WTC11 (cell line): ENCODE results near the gene CYB5D1. TPM values are rescaled to one million over a fixed set of nuclear protein-coding genes. Genes with fewer than 3 reads are reported as not detected.
A peak's percentile ranks its signal among the peaks of the same experiment; 100 is the strongest.

Experiments used
- ATAC-seq: fragments of 200-7000 bp; cut with Tn5 transposase; 2 replicates; pipeline ENCODE4 v1.10.0; 2021; ENCODE audit warnings: mild to moderate bottlenecking, moderate library complexity
- CTCF ChIA-PET: fragments of 300-600 bp; sonication (Branson Sonifier 250); formaldehyde crosslinking; loops from one replicate; lab custom pipeline; 2021; ENCODE audit warnings: antibody characterized with exemption; lab: Charles Lee
- POLR2A ChIA-PET: fragments of 350-600 bp; sonication (Branson Sonifier 250); formaldehyde crosslinking; loops from one replicate; lab custom pipeline; 2021; ENCODE audit warnings: antibody characterized with exemption; lab: Charles Lee
- DNase-seq: peaks from one replicate; pipeline ENCODE4 v3.0.0; 2021; ENCODE audit warnings: low spot score
- H3K27ac Mint-ChIP-seq: 2 replicates; pipeline ENCODE4 v1.8.0; 2021; ENCODE audit warnings: mixed read lengths
- H3K27me3 Mint-ChIP-seq: 2 replicates; pipeline ENCODE4 v1.8.0; 2021; ENCODE audit warnings: low read depth, mild to moderate bottlenecking, moderate library complexity, mixed read lengths
- H3K36me3 Mint-ChIP-seq: 2 replicates; pipeline ENCODE4 v1.8.0; 2021; ENCODE audit warnings: mixed read lengths
- H3K4me1 Mint-ChIP-seq: 2 replicates; pipeline ENCODE4 v1.8.0; 2022; ENCODE audit warnings: mixed read lengths
- H3K4me3 Mint-ChIP-seq: 2 replicates; pipeline ENCODE4 v1.8.0; 2021; ENCODE audit warnings: mild to moderate bottlenecking, moderate library complexity, mixed read lengths
- H3K9me3 Mint-ChIP-seq: 2 replicates; pipeline ENCODE4 v1.8.0; 2021; ENCODE audit warnings: mixed read lengths
- ATF2 ChIP-seq: sonication (generic); formaldehyde crosslinking; IDR thresholded peaks from 2 replicates; pipeline ENCODE4 v1.8.1; 2022; ENCODE audit warnings: low read depth, missing genetic modification reagents, borderline replicate concordance
- CREM ChIP-seq: sonication (generic); formaldehyde crosslinking; IDR thresholded peaks from 2 replicates; pipeline ENCODE4 v1.8.1; 2022; ENCODE audit warnings: mild to moderate bottlenecking, missing genetic modification reagents, moderate library complexity
- E2F5 ChIP-seq: sonication (generic); formaldehyde crosslinking; IDR thresholded peaks from 2 replicates; pipeline ENCODE4 v1.8.1; 2022; ENCODE audit warnings: mild to moderate bottlenecking, moderate library complexity, missing genetic modification reagents
- ETV6 ChIP-seq: sonication (generic); formaldehyde crosslinking; IDR thresholded peaks from 2 replicates; pipeline ENCODE4 v1.8.1; 2022; ENCODE audit warnings: mild to moderate bottlenecking, missing genetic modification reagents
- GRHL2 ChIP-seq: fragments of 250-450 bp; sonication (Bioruptor Pico); IDR thresholded peaks from 2 replicates; pipeline ENCODE4 v1.8.0; 2022; ENCODE audit warnings: mild to moderate bottlenecking, moderate library complexity; ENCODE audit not compliant: insufficient replicate concordance, severe bottlenecking
- SOX15 ChIP-seq: fragments of 250-450 bp; sonication (Bioruptor Pico); IDR thresholded peaks from 2 replicates; pipeline ENCODE4 v1.9.0; 2021; ENCODE audit warnings: mild to moderate bottlenecking
- ZMAT4 ChIP-seq: fragments of 250-450 bp; sonication (Bioruptor Pico); IDR thresholded peaks from 2 replicates; pipeline ENCODE4 v1.9.0; 2021; ENCODE audit warnings: mild to moderate bottlenecking
- ZNF281 ChIP-seq: sonication (generic); formaldehyde crosslinking; IDR thresholded peaks from 2 replicates; pipeline ENCODE4 v1.8.0; 2023; ENCODE audit warnings: mild to moderate bottlenecking, missing genetic modification reagents
- ZNF317 ChIP-seq: sonication (generic); formaldehyde crosslinking; IDR thresholded peaks from 2 replicates; pipeline ENCODE4 v1.8.1; 2023; ENCODE audit warnings: low read depth, mild to moderate bottlenecking, moderate library complexity, missing genetic modification reagents, borderline replicate concordance
- ZNF425 ChIP-seq: fragments of 250-450 bp; sonication (Bioruptor Pico); conservative IDR thresholded peaks from 2 replicates; pipeline ENCODE4 v1.9.0; 2021; ENCODE audit warnings: mild to moderate bottlenecking
- ZNF532 ChIP-seq: fragments of 250-450 bp; sonication (Bioruptor Pico); IDR thresholded peaks from 2 replicates; pipeline ENCODE4 v1.9.0; 2021; ENCODE audit warnings: mild to moderate bottlenecking, borderline replicate concordance
- ZSCAN18 ChIP-seq: fragments of 250-450 bp; sonication (Bioruptor Pico); IDR thresholded peaks from 2 replicates; pipeline ENCODE4 v2.1.2; 2022; ENCODE audit warnings: mild to moderate bottlenecking, moderate library complexity
- total RNA-seq: library from RNA; stranded (reverse); gene quantifications from 3 replicates; pipeline ENCODE4 v1.2.3, GENCODE V29; 2021

The CYB5D1 gene
- total RNA-seq, 1 experiment from 2014 or later: 15.2 TPM

GRCh38 chr17:7840441-7840840 lies 17.4 kb upstream of the CYB5D1 start:
- H3K9me3 Mint-ChIP-seq: no peaks in the 10 kb centered on the region
- TF ChIP-seq SOX15 (CRISPR knock-in tag) (no peak), ETV6 (CRISPR knock-in tag) (no peak), ZMAT4 (no peak), GRHL2 (CRISPR knock-in tag) (no peak)
- TF ChIP-seq, all 79 proteins: peak for 0
- no peak overlapping the region for H3K27ac Mint-ChIP-seq
- CTCF ChIA-PET: no interaction called here
- no peak for DNase-seq
- no peaks in the 10 kb centered on the region for H3K36me3 Mint-ChIP-seq
- H3K4me3 Mint-ChIP-seq: peak overlapping the region; percentile 81
- ATAC-seq: no peak
- peaks cover 43% of the 10 kb centered on the region for H3K4me1 Mint-ChIP-seq
- POLR2A ChIA-PET: no interaction called here
- H3K27me3 Mint-ChIP-seq: peaks cover 48% of the 10 kb centered on the region

GRCh38 chr17:7840875-7841274 lies 16.9 kb upstream of the CYB5D1 start:
- DNase-seq (no peak), ATAC-seq (no peak)
- Mint-ChIP-seq H3K36me3 (no peaks in the 10 kb centered on the region), H3K9me3 (no peaks in the 10 kb centered on the region), H3K4me1 (peaks cover 43% of the 10 kb centered on the region), H3K27ac (0 out of 2 replicates have a peak overlapping the region, but pooled peaks have one; percentile 22), H3K27me3 (peaks cover 51% of the 10 kb centered on the region), H3K4me3 (peak overlapping the region; percentile 81)
- ChIA-PET POLR2A (interaction anchor here (0.5 kb wide), 1 partner anchor 90 kb away, joined by 6 read pairs; no protein-coding TSS in a partner anchor), CTCF (no interaction called here)
- TF ChIP-seq CREM (CRISPR knock-in tag) (no peak), ZNF281 (no peak)

- ATAC-seq (no peak; the same call in 1 of the 2 replicates), DNase-seq (no peak)
- ChIA-PET CTCF (interaction anchor here (1.0 to 7.0 kb wide), 6 partner anchors 7 to 238 kb away, joined by 4 to 66 read pairs (median 6); partner anchors contain the start of gene KDM6B), POLR2A (interaction anchor here (0.5 kb wide), 1 partner anchor 90 kb away, joined by 6 read pairs; no protein-coding TSS in a partner anchor)
- H3K9me3 Mint-ChIP-seq: no peaks in the 10 kb centered on the region
- H3K4me3 Mint-ChIP-seq: peak overlapping the region; percentile 81
- H3K27ac Mint-ChIP-seq: peak overlapping the region; percentile 22; the same call in 1 of the 2 replicates
- H3K4me1 Mint-ChIP-seq: peaks cover 43% of the 10 kb centered on the region
- TF ChIP-seq ATF2 (CRISPR knock-in tag): no peak
- TF ChIP-seq ZNF317 (CRISPR knock-in tag): no peak
- no peak for TF ChIP-seq ZNF425 (CRISPR knock-in tag)
- H3K36me3 Mint-ChIP-seq: no peaks in the 10 kb centered on the region
- peaks cover 51% of the 10 kb centered on the region for H3K27me3 Mint-ChIP-seq
These were observed 16.3 kb upstream of the CYB5D1 start for GRCh38 chr17:7841396-7841914.

- DNase-seq: peak; percentile 94
- ATAC-seq: peak; percentile 6
- Mint-ChIP-seq H3K9me3 (no peaks in the 10 kb centered on the region), H3K27ac (peak overlapping the region; percentile 15; the same call in 1 of the 2 replicates), H3K4me1 (peaks cover 42% of the 10 kb centered on the region), H3K4me3 (peak overlapping the region; percentile 81), H3K27me3 (peaks cover 51% of the 10 kb centered on the region), H3K36me3 (no peaks in the 10 kb centered on the region)
- CTCF ChIA-PET: interaction anchor here (0.6 to 7.0 kb wide), 9 partner anchors 7 to 238 kb away, joined by 3 to 66 read pairs (median 6); partner anchors contain the start of gene KDM6B
- POLR2A ChIA-PET: no interaction called here
- TF ChIP-seq ZNF532 (CRISPR knock-in tag): no peak
- TF ChIP-seq ZSCAN18 (CRISPR knock-in tag): no peak
- 0 out of 2 replicates have a peak, but pooled peaks have one; percentile 56 for TF ChIP-seq E2F5 (CRISPR knock-in tag)
These were observed 15.9 kb upstream of the CYB5D1 start for GRCh38 chr17:7841915-7842379.
